ENCODE data around the gene CHMP2A.

The CHMP2A gene

DNA sequence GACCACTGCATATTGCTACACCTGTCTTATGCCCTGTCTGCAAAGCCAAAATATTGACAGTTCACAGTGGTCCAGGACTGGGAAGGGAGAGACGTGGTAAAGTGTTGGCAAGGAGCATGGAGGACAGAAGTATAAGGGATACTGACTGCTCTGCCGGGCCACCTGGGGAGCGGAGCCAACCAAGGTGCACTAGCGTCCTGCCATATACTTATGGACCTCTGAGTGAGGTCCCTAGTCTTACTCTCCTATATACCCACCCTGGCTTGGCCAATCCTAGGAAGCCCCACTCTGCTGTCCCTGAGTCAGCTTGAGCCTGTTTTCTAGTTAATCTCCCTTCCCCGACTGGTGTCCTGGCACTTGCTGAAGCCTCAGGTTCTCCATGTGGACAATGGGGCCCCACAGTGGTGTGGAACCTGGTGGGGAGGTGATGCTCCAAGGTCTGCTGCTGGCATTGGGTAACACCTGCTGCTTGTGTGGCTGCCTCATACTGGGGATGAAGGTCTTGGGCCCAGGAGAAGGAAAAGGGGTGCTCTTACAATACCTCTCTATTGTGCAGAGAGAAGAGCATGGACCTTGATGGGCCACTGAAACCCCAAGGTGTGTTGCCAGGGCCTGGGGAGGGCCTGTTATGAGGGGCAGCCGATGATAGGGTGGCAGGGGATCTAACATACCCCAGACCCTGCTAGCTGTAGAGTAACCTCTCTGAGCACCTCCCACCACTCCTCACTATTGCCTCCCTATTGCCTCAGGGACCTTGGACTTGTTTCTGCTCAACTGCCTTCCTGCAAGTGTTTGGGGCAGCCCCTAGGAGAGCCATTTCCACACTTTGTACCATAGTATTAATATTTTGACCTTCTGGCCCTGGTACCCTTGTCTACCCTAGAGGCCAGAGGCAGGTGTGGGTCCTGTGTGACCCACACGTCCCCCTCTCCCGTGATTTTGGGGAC lies 17.8 kb downstream of the CHMP2A start:
- DNase-seq: no peak

DNA sequence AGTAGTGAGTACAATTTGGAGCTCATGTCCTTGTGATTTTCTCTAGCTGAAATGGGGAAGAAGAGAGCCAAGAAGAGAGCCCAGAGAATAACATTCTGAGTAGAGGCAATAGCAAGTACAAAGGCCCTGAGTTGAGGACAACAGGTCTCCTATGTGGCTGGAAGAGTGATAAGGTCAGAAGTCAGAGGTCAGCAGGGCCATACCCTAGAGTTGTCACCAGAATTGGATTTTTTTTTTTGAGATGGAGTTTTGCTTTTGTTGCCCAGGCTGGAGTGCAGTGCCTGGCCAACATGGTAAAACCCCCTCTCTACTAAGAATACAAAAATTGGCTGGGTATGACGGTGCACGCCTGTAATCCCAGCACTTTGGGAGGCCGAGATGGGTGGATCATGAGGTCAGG lies 19.0 kb downstream of the CHMP2A start:
- DNase-seq: no peak

DNA sequence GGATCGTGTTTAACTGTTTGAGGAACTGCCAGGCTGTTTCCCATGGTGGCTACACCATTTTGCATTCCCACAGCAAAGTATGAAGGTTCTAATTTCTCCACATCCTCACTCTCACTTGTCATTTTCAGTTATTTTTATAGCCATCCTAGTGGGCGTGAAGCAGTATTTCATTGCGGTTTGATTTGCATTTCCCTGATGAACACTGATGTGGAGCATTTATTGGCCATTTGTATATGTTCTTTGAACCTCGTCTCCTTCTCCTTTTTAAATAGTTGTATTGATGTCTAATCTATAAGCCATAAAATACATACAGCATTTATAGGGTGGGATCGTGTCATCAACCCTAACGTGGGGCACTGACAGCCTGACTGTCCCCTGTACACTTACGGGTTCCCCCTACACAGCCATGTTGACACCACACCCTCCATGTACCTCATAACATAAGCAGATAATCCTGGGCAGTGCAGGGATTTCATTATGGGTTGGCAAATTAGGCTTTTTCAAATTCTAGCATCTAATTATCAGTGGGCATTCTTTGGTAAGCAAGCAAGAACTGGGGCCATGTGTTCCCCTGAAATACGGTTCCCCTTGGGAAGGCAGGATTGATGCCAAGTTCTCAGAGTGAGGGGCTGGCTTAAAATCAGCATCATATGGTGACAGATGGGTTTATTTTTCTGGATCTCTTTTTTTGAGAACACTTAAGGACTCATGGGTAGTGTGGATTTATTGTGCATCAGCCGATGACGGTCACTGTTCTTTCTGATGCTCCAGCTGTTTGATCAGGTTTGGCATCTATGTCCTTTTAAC lies 23.7 kb downstream of the CHMP2A start:
- no peak for DNase-seq

DNA sequence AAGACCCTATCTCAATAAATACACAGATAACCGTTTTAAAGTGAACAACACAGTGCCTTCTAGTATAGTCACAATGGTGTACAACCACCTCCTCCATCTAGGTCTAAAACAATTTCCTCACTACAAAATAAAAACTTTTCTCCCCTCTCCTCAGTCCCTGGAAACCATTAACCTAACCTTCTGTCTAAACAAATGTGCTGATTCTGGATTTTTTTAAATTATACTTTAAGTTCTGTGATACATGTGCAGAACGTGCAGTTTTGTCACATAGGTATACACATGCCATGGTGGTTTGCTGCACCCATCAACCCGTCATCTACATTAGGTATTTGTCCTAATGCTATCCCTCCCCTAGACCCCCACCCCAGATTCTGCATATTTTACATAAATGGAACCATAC lies 25.5 kb downstream of the CHMP2A start:
- no peak for DNase-seq

DNA sequence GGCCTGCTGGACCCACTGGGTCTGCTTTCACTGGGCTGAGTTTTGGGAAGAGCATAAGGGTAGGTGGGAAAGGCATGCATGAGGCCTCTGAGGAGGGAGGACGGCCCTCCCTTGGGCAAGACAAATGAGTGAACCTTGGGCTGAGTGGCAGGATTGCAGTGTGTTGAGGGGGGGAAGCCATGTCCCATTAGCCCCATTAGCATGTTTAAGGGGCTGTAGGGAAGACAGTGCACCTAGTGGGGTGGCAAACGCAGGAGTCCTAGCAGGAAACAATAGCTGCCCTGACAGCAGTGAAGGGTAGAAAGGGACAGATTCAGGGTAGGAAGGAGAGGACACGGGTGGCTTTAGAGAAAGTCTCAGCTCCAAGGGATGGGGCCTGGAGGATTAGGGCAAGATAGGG lies 32.2 kb downstream of the CHMP2A start:
- DNase-seq: no peak

DNA sequence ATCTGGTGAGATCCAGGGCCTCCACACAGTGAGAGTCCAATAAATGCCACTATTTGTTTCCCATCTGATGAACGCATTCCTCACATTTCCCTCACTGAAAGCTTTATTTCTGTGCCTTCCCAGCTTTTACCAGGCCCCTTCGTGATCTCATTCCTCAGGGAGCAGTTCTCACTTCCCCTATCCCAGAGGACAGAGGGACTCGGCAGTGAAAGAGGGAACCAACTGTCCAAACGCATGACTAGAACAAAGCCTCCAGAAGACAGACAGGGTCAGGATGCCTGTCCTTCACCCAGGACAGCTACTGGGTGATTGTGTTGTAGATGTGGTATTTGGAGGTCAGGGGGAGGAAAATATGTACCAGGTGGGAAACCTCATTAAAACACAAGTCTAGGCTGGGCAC lies 33.3 kb downstream of the CHMP2A start:
- no peak for DNase-seq

DNA sequence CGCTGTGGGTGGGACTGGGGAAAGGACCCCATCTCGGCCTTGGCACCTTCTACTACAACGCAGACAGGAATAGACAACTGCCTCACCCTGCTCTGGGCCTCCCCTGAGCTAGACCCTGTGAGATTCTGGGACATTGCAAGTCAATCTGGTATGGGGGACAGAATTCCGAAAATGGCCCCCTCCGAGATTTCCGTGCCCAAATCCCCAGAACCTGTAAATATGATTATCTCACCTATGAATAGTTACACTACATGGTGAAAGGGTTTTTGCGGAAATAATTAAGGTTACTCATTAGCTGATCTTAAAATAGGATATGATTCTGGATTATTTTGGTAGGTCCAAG lies 34.7 kb downstream of the CHMP2A start:
- no peak for DNase-seq

DNA sequence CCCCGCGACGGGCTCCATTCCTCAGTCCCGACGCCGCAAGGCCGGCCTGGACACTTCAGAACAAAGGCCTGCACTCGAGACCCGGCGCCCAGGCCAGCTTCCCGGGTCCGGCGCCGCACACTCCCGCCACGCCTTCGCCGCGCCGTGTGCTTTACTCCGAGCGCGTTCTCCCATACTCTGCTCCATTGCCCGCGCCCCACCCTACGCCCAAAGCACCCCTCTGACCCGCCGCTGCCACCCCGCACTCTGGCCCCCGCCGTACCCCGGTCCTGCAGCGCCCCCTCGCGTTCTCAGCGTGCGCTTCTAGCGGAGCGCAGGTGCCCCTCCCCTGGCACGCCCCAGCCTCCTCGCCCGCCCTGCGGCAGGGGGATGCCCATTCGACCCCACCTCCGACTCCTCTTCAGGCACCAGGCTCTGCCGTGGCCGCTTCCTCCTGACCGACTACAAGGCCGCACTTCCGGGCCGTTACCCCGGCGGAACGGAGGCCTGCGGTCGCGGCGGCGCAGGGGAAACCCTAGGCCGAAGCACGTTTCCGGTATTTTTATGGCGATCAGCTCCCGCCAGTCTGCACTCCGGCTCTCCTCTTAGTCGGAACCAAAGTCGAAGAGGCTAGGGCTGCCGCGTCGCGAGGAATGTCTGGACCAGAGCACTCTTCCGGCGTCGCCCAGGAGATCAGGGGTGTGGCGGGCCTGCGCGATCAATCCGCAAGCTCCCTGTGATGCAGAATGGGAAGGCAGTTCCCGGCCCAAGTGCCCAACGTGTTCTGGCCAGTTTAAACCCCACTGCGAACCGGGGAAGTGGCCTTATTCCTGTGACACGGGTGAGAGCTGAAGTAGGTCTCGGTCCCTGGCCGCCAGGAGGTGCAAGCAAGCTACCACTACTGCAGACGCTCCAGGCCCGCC lies 35.3 kb downstream of the CHMP2A start, which contains the start of gene ZBTB45:
Gene ZBTB45, minus strand, starts transcription at position 456 of the 902 bp plus-strand sequence. CDS start 2,137 bp downstream, outside the sequence.
- DNase-seq: peak; percentile 97

DNA sequence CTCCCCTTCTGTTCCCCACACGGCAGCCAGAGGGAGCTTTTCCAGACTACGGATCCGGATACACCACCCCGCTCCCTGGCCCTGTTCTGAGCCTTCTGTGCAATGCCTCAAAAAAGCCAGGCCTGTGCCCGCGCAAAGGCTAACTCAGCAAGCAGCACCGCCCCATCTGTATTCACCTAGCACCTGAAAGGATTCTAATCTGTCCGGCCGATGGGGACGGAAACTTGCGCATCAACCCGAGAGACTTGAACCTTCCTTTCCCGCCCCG lies 35.9 kb downstream of the CHMP2A start:
- peak; percentile 55 for DNase-seq

DNA sequence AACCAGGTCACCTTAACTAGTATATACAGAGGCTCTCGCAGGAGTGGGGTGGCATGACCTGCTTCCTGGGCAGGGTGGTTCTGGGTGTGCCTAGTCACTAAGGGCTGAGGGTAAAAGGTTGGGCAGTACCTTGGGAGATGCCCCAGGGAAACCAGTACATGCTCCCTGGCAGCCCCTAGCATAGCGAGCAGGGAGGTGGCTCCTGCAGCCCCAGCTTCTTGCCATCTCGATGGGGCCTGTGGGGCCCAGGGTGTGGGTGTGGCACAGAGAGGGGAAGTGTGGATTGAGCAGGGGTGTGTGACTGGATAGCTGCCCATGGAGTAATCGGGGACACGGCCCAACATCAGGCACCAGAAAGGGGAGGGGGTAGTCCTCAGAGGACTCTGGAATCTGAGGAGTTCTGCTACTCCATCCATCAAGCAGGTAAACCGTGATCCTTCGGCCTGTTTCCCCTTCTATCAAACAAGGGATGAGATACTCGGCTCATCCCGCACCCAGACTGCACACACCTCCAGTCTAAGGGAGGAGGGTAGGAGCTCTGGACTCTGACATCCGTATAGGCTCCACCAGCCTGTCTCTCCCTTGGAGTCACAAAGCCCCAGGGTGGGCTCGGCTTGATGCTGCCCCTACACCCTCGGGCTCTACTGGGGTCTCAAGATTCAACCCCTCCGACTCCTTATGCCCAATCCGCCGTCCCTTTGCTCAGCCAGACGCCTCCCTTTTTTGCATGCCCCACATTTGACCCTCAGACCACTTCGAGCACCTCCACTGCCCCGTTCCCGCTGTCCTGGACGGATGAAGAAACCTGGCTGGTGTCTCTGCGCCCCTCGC lies 36.4 kb downstream of the CHMP2A start:
- DNase-seq: peak; percentile 32

DNA sequence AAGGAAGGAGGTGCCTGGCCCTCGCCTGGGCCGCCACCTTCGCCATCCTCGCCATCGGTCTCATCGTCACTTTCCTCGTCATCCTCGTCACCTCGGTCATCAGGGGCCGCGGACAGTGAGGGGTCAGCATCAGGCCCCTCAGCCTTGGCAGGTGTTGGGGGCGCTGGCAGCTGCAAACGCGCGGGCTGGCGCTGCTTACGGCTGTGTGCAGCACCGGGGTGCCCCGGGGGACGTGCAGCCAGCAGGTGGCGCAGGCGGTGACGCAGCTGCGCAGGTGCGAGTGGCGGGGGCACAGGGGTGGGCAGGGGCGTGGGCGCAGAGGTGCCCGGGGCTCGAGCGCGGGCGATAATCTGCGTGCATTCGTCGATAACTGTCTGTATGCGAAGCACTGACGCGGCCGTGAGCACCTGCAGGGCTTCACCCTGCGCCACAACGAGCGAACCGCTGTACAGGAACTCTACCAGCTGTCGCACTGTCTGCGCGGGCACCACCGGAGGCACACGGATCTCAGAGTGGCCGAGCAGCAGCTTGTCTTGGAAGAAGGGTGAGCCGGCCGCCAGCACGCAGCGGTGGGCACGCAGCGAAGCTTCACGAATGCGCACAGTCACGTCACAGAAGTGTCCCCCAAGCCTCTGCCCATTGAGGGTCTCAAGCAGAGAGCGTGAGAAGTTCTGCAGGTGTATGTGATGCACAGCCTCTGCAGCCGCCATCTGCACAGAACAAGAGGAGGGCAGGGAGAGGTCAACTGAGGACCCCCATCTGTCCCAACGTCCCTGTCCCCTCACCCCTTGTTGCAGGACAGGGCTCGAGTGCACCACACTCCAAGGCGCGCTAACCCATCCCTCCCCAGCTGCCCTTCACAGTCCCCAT lies 37.7 kb downstream of the CHMP2A start:
- no peak for DNase-seq

DNA sequence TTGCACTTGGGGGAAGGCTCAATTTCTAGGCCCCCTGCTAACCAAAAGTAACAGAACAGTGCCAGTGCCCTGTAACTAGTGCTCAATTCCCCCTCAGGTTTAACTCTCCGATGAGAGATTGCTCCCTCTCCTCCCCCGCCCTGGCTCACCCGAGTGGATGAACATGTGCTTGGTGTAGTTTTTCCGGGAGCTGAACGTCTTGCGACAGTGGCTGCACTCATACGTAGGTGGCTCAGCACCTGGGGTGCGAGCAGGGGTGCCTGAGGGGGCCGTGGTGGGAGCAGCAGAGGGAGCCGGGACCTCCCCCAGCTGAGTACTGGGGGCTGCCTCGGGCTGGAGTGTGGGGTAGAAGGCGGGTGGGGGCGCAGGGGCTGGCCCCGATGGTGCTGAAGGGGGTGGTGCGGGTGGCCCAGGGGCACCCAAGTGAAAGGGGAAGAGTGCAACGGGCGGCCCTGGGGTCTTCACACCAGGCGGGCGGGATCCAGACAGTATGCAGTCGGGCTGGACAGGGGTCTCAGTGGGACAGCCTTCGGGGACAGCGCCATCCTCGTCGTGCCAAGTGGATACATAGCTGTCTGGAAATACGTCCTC lies 38.6 kb downstream of the CHMP2A start:
- no peak for DNase-seq

DNA sequence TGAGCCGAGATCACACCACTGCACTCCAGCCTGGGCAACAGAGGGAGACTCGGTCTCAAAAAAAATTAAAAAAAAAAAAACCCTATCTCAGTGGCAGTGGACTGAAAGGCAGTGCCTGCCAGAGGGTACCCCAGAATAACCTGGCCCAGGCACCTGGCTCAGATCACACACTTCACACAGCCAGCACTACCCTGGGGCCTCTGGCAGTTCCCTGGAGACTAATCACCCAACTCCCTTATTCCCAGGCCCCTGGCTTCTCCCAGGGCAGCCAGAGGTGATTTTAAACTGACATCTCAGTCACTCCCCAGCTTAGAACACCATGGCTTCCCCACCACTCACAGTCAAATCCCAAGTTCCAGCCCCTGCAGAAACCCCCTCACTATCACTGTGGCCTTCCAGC lies 39.6 kb downstream of the CHMP2A start:
- no peak for DNase-seq

DNA sequence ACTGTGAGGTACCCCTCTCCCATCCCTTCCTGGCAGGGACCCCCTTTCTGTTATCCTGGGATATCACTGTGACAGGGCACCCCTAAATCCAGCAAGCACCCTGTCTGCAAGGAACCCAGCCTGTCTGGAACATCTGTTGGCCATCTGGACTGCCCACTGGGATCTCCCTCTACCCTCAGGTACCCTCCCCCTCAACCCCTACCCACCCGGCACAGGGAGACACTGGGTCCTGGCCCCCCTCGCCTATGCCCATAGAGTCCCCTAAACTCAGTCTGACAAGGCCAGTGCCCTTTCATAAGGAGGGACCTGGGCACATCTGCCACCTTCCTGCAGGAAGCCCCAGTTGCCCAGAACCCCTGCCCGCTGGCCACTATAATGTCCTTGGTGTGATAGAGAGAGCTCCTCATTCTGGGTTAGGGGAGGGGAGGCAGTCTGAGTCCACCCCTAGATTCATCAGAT lies 40.3 kb downstream of the CHMP2A start:
- DNase-seq: no peak

DNA sequence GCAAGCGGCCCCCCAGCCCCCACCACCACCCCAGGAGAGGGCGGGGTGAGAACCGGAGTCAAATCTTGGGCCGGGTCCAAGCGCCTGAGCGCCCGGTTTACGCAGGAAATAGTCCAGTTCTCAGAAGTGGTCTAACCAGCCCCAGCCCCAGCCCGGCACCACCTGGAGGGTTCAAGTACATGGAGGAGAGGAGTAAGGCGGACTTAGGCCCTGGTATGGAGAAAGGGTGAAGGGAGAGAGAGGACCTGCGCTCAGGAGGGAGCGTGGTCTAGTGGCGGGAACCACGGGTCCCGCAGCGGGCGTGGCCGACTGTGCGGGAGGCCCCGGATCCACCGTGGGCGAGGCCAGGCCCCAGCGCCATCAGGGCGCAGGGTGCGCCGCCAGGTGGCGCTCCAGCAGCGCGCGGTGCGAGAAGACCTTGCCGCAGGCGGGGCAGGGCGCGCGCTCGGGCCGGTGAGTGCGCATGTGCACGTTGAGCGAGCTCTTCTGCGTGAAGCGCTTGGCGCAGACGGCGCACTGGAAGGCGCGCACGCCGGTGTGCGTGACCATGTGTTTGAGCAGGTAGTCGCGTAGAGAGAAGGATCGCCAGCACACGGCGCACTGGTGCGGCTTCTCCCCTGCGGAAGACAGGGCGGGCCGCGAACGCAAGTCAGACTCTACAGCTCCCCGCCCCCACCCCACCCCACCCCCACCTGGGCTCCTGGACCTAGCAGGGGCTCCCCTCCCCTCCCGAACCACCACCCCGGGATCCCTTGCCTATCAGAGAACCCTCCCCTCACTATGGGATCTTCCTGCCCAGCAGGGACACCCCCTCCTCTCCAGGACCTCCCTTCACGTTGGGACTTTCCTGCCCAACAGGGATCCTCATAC lies 41.0 kb downstream of the CHMP2A start:
- DNase-seq: peak; percentile 97

DNA sequence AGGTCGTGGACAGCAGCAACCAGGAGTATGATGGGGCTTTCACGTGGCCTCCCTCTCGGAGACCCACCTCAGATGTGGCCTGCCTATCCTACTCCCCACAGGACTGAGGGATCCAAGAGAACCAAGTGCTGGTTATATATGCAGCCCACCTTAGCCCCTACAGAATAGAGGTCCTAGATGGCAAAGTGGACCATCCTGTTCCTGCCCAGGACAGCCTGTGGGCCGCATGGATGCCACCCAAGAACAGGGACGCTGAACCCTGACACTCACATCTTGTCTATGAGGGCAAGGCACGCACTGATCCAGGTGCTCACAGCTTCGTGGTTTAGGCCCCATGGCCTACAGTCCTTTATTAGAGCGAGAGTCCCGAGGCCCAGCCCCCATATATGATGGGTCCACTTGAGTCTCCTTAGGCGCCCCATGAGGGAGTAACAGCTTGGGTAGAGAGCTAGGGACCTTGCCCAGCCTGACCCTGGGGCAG lies 41.7 kb downstream of the CHMP2A start:
- DNase-seq: no peak

DNA sequence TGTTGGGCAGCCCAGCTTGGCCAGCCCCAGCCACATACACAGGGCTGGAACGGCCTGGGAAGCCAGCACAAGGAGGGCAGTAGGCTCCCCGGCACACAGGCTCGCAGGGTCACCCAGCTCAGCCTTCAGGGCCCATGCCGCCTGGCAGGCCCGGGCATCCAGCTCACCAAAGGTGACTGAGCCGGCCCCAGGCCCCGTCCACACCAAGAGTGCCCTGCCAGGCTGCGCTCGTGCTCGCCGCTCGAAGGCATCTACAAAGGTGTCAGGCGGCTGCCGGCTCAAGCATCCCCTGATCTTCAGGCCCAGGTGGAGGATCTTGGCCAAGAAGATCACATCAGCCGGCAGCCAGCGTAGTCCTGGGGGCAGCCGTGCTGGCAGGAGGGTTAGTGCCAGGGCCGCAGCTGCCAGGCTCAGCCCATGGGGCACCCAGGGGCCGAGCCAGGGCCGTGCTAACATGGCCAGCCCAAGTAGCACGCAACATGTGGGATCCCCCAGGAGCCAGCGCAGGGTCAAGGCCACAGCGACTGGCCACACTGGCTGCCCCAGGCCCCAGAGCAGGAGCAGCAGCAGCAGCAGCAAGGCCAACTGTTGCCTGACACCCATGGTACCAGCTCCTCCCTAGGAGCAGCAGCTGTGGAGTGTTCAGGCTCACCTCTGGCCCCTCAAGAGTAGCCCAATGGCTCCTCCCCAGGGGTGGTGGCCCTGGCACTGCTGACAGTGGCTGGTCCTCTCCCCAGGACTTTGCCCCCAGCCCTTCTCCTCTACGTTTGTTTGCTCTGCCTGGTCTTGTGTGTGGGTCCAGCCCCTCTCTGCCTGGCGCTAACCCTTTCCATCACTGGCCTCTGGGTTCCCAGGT lies 43.3 kb downstream of the CHMP2A start, which contains the start of gene SLC27A5:
Gene SLC27A5, minus strand, starts transcription at position 640 of the 856 bp plus-strand sequence. Its CDS starts 37 bp downstream, at position 603.
- DNase-seq: no peak

Measured in activated CD4-positive, alpha-beta T cell treated with anti-CD3 and anti-CD28 coated beads, Interleukin-2, amount 50 U/mL, for 16 hours (primary cell).